Measurements from ENCODE around the gene BRD7. TPM values are rescaled to one million over a fixed set of nuclear protein-coding genes. Genes with fewer than 3 reads are reported as not detected.

The BRD7 gene
- total RNA-seq, 1 experiment from 2014 or later = 45.6 TPM

DNA sequence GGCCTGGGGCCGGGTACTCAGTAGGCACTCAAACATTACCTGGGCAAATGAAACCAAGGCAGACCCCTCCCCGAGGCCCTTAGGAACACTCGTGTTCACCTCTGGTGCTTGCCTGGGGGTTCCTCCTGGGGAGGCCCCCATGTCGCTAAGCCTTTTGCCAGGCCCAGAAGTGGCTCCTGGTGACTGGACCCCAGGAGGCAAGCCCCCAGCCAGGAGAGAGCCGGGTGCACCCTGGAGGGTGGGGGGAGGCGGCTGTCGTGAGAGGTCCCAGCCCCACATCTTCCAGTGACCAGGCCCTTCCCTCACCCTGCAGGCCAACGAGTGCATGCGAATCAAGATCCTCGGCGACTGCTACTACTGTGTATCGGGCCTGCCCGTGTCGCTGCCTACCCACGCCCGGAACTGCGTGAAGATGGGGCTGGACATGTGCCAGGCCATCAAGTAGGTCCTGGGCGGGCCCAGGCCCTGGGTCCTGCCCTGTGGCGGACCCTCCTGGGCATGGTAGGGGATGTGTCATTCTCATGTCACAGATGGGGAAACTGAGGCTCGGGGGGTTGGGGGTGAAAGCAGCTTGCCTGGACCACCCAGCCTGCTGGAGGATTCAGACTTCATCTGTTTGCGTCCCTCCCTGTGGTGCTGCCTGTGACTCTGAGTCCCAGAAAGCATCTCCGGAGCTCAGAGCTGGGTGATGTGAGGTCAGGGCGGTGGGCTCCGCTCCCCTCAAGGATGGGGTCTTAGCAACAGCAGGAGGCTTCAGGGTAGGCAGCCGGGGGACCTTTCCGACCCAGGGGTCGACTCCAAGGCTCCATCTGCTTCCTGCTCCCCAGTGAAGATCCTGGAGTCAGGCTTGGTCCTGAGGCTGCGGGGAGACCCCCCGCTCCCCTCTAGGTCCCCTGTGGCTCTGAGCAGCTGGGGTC lies 69.9 kb downstream of the BRD7 start:
- CTCF ChIA-PET = no interaction called here
- no TSS peak for BruUV-seq (replicated peaks)

DNA sequence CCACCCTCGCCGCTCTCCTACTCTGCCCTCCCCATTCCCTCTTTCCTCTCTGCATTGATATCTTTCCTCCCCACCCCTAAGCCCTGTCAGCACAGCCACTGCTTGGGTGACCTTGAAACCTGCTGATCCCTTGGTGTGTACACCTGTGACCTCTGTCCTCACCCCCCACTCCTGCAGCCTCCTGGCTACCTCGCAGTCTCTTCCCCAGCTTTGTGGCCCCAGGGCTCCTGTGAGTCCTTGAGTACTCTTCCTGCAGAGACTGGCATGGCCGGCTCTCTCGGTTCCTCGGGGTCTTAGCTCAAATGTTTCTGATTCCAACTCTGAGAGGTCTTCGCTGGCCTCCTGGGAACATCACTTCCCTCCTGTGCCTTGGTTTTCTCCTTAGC lies 70.7 kb downstream of the BRD7 start:
- no peaks in the 10 kb centered on the region for H3K9me3 ChIP-seq (ENCODE audit: control insufficient read depth, insufficient read depth, low read depth, low read length)
- ChIA-PET POLR2A (no interaction called here), CTCF (no interaction called here)
- intact Hi-C loops (cut with micrococcal nuclease; ENCODE audit: unreplicated experiment) = no loop called here
- ATAC-seq (no peak), DNase-seq (ENCODE audit: low read depth, low spot score) (no peak)
- H3K4me3 ChIP-seq (ENCODE audit: low read depth in 2 of 2, low read length in 2 of 2) = no peak overlapping the region
- no peak overlapping the region for H3K27ac ChIP-seq (ENCODE audit: low read length)
- no peak for TF ChIP-seq SIN3A (IDR thresholded peaks at IDR 0.05; ENCODE audit: borderline replicate concordance, insufficient read depth, low read depth, low read length)
- TF ChIP-seq, protein P1, sequence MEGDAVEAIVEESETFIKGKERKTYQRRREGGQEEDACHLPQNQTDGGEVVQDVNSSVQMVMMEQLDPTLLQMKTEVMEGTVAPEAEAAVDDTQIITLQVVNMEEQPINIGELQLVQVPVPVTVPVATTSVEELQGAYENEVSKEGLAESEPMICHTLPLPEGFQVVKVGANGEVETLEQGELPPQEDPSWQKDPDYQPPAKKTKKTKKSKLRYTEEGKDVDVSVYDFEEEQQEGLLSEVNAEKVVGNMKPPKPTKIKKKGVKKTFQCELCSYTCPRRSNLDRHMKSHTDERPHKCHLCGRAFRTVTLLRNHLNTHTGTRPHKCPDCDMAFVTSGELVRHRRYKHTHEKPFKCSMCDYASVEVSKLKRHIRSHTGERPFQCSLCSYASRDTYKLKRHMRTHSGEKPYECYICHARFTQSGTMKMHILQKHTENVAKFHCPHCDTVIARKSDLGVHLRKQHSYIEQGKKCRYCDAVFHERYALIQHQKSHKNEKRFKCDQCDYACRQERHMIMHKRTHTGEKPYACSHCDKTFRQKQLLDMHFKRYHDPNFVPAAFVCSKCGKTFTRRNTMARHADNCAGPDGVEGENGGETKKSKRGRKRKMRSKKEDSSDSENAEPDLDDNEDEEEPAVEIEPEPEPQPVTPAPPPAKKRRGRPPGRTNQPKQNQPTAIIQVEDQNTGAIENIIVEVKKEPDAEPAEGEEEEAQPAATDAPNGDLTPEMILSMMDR (IDR thresholded peaks at IDR 0.05) = no peak
- TF ChIP-seq POLR2AphosphoS5 (IDR thresholded peaks at IDR 0.05; ENCODE audit: low read depth, low read length) = no peak
- TF ChIP-seq, protein P2, sequence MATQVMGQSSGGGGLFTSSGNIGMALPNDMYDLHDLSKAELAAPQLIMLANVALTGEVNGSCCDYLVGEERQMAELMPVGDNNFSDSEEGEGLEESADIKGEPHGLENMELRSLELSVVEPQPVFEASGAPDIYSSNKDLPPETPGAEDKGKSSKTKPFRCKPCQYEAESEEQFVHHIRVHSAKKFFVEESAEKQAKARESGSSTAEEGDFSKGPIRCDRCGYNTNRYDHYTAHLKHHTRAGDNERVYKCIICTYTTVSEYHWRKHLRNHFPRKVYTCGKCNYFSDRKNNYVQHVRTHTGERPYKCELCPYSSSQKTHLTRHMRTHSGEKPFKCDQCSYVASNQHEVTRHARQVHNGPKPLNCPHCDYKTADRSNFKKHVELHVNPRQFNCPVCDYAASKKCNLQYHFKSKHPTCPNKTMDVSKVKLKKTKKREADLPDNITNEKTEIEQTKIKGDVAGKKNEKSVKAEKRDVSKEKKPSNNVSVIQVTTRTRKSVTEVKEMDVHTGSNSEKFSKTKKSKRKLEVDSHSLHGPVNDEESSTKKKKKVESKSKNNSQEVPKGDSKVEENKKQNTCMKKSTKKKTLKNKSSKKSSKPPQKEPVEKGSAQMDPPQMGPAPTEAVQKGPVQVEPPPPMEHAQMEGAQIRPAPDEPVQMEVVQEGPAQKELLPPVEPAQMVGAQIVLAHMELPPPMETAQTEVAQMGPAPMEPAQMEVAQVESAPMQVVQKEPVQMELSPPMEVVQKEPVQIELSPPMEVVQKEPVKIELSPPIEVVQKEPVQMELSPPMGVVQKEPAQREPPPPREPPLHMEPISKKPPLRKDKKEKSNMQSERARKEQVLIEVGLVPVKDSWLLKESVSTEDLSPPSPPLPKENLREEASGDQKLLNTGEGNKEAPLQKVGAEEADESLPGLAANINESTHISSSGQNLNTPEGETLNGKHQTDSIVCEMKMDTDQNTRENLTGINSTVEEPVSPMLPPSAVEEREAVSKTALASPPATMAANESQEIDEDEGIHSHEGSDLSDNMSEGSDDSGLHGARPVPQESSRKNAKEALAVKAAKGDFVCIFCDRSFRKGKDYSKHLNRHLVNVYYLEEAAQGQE (IDR thresholded peaks at IDR 0.05; ENCODE audit: insufficient read depth in 1 of 2, low read depth in 2 of 2, low read length in 1 of 2) = no peak
- no peak for TF ChIP-seq TCF7L2 (IDR thresholded peaks at IDR 0.05; ENCODE audit: low read depth, low read length)
- H3K4me1 ChIP-seq (ENCODE audit: control insufficient read depth, insufficient read depth, low read length) = 0 out of 2 replicates have a peak, but pooled peaks cover 2% of the 10 kb centered on the region
- no TSS peak for BruUV-seq (replicated peaks)
- H3K36me3 ChIP-seq (ENCODE audit: control insufficient read depth, insufficient read depth, low read length) = no peaks in the 10 kb centered on the region
- H3K27me3 ChIP-seq (ENCODE audit: control insufficient read depth, insufficient read depth, low read length) = no peaks in the 10 kb centered on the region
- in situ Hi-C loops (cut with HindIII; ENCODE audit: low pct_unique_long_range_greater_than_20kb, low sequenced_read_pairs) = no loop called here

More for the DNA sequence above, 69.9 kb downstream of the BRD7 start:
- Histone ChIP-seq H3K36me3 (ENCODE audit: control insufficient read depth, insufficient read depth, low read length) (no peaks in the 10 kb centered on the region), H3K4me3 (ENCODE audit: low read depth in 2 of 2, low read length in 2 of 2) (no peak overlapping the region), H3K27me3 (ENCODE audit: control insufficient read depth, insufficient read depth, low read length) (no peaks in the 10 kb centered on the region), H3K27ac (ENCODE audit: low read length) (no peak overlapping the region), H3K9me3 (ENCODE audit: control insufficient read depth, insufficient read depth, low read depth, low read length) (no peaks in the 10 kb centered on the region), H3K4me1 (ENCODE audit: control insufficient read depth, insufficient read depth, low read length) (0 out of 2 replicates have a peak, but pooled peaks cover 2% of the 10 kb centered on the region)
- ATAC-seq (no peak), DNase-seq (ENCODE audit: low read depth, low spot score) (no peak)
- POLR2A ChIA-PET = no interaction called here
- in situ Hi-C loops (cut with HindIII; ENCODE audit: low pct_unique_long_range_greater_than_20kb, low sequenced_read_pairs) = no loop called here
- TF ChIP-seq, protein P2 (IDR thresholded peaks at IDR 0.05; ENCODE audit: insufficient read depth in 1 of 2, low read depth in 2 of 2, low read length in 1 of 2) = no peak
- TF ChIP-seq, protein P1 (IDR thresholded peaks at IDR 0.05) = no peak
- TF ChIP-seq POLR2AphosphoS5 (IDR thresholded peaks at IDR 0.05; ENCODE audit: low read depth, low read length) (no peak), TCF7L2 (IDR thresholded peaks at IDR 0.05; ENCODE audit: low read depth, low read length) (no peak), SIN3A (IDR thresholded peaks at IDR 0.05; ENCODE audit: borderline replicate concordance, insufficient read depth, low read depth, low read length) (no peak)
- intact Hi-C loops (cut with micrococcal nuclease; ENCODE audit: unreplicated experiment) = no loop called here
